ENCODE data around the gene CCN2.

The CCN2 gene

GRCh38 chr6:131950767-131951575 lies at the start of gene CCN2:
Gene CCN2, minus strand, starts transcription at chr6:131951372. Its CDS starts 200 bp downstream, at chr6:131951172.
- no peak for DNase-seq

- no peak for DNase-seq
Measured at GRCh38 chr6:132000296-132000695, 49.1 kb upstream of the CCN2 start.

- DNase-seq = no peak
Measured at GRCh38 chr6:131999545-132000146, 48.5 kb upstream of the CCN2 start.

- DNase-seq = no peak
Measured at GRCh38 chr6:131998255-131998982, 47.2 kb upstream of the CCN2 start.

GRCh38 chr6:131997429-131998153 lies 46.4 kb upstream of the CCN2 start:
- DNase-seq = no peak

GRCh38 chr6:131995917-131996316 lies 44.7 kb upstream of the CCN2 start:
- no peak for DNase-seq

- DNase-seq = no peak
Measured at GRCh38 chr6:131992557-131992956, 41.4 kb upstream of the CCN2 start.

GRCh38 chr6:131989036-131989435 lies 37.9 kb upstream of the CCN2 start:
- no peak for DNase-seq

- no peak for DNase-seq
Measured at GRCh38 chr6:131982740-131983259, 31.6 kb upstream of the CCN2 start.

- no peak for DNase-seq
Measured at GRCh38 chr6:131981624-131981978, 30.4 kb upstream of the CCN2 start.

- no peak for DNase-seq
Measured at GRCh38 chr6:131980791-131981623, 29.8 kb upstream of the CCN2 start.

GRCh38 chr6:131980338-131980790 lies 29.2 kb upstream of the CCN2 start:
- no peak for DNase-seq

- DNase-seq = no peak
Measured at GRCh38 chr6:131979515-131980337, 28.6 kb upstream of the CCN2 start.

- no peak for DNase-seq
Measured at GRCh38 chr6:131978522-131978921, 27.4 kb upstream of the CCN2 start.

GRCh38 chr6:131976545-131977061 lies 25.4 kb upstream of the CCN2 start:
- no peak for DNase-seq

- no peak for DNase-seq
Measured at GRCh38 chr6:131972741-131973140, 21.6 kb upstream of the CCN2 start.

- DNase-seq = no peak
Measured at GRCh38 chr6:131970076-131970859, 19.1 kb upstream of the CCN2 start.

GRCh38 chr6:131968656-131969055 lies 17.5 kb upstream of the CCN2 start:
- DNase-seq = no peak

- DNase-seq = no peak
Measured at GRCh38 chr6:131967948-131968347, 16.8 kb upstream of the CCN2 start.

GRCh38 chr6:131966443-131966842 lies 15.3 kb upstream of the CCN2 start:
- DNase-seq = no peak

All from NCI-H1436 (cell line).